Measurements from ENCODE around the gene PPIL6.

Gene PPIL6

DNA sequence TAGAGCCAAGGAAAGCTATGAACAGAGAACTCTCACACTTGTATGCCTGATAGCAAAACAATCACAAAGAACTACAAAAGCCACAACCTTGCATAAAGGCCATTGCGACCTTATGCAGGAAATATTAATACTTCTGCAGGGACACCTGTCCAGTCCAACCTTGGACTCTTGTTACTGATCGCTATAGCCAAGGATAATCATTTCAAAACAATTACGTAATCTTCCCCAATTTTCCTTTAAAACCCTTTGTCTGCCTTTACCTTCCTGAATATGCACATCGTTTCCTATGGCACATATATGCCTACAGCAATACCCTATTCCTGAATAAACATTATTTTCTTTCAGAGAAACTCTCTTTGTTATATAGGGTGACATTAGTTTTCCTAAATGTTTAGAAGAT lies 22.8 kb downstream of the PPIL6 start:
- no peaks in the 10 kb centered on the region for H3K36me3 Mint-ChIP-seq
- H3K27ac Mint-ChIP-seq, result no peak overlapping the region
- H3K9me3 Mint-ChIP-seq, result peaks cover 2% of the 10 kb centered on the region
- ATAC-seq, result no peak
- no peaks in the 10 kb centered on the region for H3K4me1 Mint-ChIP-seq
- H3K4me3 Mint-ChIP-seq, result no peak overlapping the region
- no peaks in the 10 kb centered on the region for H3K27me3 Mint-ChIP-seq

DNA sequence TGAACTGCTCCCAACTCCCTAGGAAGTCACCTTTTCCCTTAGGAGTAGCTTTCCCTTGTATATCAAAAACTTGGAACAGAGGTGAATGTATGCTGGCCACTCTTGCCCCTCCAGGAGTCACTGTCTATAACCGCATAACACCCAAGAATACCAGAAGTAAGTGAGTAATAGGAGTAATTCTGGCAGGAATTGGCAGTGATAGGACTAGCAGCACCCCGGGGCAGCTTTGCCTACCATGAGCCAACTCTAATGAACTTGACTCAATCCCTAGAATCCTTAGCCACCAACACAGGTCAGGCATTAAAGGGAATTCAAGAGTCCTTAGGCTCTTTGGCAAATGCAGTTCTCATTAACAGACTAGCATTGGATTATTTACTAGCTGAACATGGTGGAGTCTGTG lies 29.4 kb downstream of the PPIL6 start:
- H3K9me3 Mint-ChIP-seq, result peaks cover 2% of the 10 kb centered on the region
- H3K4me1 Mint-ChIP-seq, result no peaks in the 10 kb centered on the region
- no peak overlapping the region for H3K4me3 Mint-ChIP-seq
- H3K27ac Mint-ChIP-seq, result no peak overlapping the region
- H3K27me3 Mint-ChIP-seq, result no peaks in the 10 kb centered on the region
- ATAC-seq, result no peak
- H3K36me3 Mint-ChIP-seq, result peaks cover 4% of the 10 kb centered on the region

DNA sequence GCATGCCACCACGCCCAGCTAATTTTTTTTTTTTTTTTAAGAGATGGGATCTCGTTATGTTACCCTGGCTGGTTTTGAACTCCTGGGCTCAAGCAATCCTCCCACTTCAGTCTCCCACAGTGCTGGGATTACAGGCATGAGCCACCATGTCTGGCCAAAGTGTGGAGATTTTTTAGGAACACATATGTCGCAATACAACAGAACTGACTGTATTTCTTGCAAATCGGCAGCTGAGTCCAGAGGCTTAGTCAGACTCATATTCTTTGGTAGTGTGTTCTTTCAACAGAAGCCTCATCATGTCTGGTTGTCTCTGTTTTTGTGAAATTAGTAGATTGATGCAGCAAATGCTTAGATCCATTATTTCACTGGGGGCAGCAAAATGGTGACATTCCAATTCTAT lies 34.2 kb downstream of the PPIL6 start:
- no peak for ATAC-seq
- peaks cover 4% of the 10 kb centered on the region for H3K36me3 Mint-ChIP-seq
- H3K4me1 Mint-ChIP-seq, result no peaks in the 10 kb centered on the region
- H3K27ac Mint-ChIP-seq, result no peak overlapping the region
- H3K4me3 Mint-ChIP-seq, result no peak overlapping the region
- H3K9me3 Mint-ChIP-seq, result no peaks in the 10 kb centered on the region
- no peaks in the 10 kb centered on the region for H3K27me3 Mint-ChIP-seq

DNA sequence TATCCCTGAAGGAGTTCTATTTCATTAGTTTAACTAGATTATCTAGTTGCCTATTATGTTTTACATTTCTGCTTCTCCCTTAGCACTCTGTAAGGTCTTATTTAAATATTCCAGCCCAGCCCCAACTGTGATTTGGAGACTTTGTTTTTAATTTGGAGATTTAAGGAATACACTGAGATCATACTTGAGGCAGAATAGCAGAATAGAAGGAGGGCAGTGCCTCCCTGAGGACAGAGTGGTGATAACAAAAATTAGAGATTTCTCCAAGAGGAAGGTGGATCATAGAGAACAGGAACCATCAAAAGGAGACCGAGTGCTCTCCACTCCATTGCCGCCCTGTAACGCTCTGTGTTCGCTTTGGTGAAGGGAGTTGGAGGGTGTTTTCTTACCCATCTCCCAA lies 43.4 kb downstream of the PPIL6 start:
- no peak overlapping the region for H3K27ac Mint-ChIP-seq
- no peak for ATAC-seq
- no peaks in the 10 kb centered on the region for H3K36me3 Mint-ChIP-seq
- H3K4me1 Mint-ChIP-seq, result no peaks in the 10 kb centered on the region
- H3K9me3 Mint-ChIP-seq, result no peaks in the 10 kb centered on the region
- H3K4me3 Mint-ChIP-seq, result no peak overlapping the region
- no peaks in the 10 kb centered on the region for H3K27me3 Mint-ChIP-seq

DNA sequence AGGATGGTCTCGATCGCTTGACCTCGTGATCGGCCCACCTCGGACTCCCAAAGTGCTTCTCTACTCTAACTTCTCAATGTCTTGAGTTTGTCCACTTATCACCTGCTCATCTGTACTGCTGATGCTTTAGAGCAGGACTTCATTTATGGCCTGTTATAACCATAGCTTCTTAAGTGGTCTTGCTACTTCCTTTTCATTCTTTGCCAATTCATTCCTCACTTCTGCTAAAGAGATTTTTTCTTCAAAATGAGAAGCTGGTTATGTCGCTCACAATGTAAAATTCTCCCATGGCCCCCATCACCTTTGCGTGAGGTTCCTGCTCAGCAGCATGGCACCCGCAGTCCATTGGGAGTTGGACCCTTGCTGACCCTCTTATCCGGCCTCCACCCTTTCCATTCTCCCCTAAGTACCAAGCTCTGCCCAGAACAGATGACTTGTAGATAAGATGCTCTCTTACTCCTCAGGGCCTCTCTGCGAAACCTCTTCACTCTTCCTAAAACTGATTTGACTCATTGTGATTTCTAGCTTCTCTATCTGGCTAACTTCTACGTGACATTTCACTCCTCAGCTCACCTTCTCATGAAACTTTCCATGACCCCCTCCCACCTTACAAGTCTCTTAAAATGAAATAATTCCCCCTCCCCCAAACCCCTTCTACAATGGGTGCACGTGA lies 44.2 kb downstream of the PPIL6 start:
- no peaks in the 10 kb centered on the region for H3K9me3 Mint-ChIP-seq
- no peak overlapping the region for H3K27ac Mint-ChIP-seq

DNA sequence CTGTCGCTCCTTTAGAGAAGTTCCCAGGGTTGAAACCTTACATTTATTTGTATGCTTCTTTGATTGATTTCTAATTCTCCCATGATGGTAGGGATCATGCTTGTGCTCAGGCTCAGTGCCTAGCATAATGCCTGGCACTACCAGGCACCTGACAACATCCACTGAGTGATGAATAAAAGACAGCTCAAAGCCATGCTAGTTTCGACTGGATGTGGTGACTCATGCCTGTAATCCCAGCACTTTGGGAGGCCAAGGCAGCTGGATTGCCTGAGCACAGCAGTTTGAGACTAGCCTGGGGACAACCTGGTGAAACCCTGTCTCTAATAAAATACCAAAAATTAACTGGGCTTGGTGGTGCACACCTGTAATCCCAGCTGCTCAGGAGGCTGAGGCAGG lies 46.5 kb downstream of the PPIL6 start:
- H3K27ac Mint-ChIP-seq, result no peak overlapping the region
- no peak overlapping the region for H3K4me3 Mint-ChIP-seq
- no peaks in the 10 kb centered on the region for H3K36me3 Mint-ChIP-seq
- H3K9me3 Mint-ChIP-seq, result no peaks in the 10 kb centered on the region
- ATAC-seq, result no peak
- H3K4me1 Mint-ChIP-seq, result no peaks in the 10 kb centered on the region
- H3K27me3 Mint-ChIP-seq, result no peaks in the 10 kb centered on the region

More for the DNA sequence above, 44.2 kb downstream of the PPIL6 start:
- Mint-ChIP-seq H3K4me1 (no peaks in the 10 kb centered on the region), H3K27me3 (no peaks in the 10 kb centered on the region), H3K36me3 (no peaks in the 10 kb centered on the region), H3K4me3 (no peak overlapping the region)
- ATAC-seq, result no peak

DNA sequence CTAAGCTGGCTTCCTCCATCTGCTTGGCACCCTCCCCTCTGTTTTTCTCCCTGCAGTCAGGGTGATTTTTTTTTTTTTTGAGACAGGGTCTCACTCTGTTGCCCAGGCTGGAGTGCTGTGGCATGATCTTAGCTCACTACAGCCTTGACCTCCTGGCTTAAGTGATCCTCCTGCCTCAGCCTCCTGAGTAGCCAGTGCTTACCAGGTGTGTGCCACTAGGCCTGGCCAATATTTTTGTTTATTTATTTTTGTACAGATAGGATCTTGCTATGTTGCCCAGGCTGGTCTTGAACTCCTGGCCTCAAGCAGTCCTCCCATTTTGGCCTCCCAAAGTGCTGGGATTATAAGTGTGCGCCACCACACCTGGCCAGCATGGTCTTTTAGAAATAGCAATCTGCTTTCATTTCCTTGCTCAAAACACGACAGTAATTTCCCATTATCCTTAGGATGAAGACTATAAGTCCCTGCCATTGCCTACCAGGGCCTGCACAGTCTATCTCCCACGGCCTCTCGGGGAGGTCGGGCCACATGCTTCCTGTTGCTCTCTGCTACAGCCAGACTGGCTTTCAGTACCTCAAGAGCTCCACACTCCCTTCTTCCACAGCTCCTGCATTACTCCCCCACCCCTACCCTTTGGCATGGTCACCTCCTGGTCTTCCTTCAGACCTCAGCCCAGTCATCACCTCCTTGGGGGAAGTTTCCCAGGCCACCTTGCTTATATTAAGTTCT lies 47.1 kb downstream of the PPIL6 start:
- H3K4me1 Mint-ChIP-seq, result no peaks in the 10 kb centered on the region
- ATAC-seq, result no peak

DNA sequence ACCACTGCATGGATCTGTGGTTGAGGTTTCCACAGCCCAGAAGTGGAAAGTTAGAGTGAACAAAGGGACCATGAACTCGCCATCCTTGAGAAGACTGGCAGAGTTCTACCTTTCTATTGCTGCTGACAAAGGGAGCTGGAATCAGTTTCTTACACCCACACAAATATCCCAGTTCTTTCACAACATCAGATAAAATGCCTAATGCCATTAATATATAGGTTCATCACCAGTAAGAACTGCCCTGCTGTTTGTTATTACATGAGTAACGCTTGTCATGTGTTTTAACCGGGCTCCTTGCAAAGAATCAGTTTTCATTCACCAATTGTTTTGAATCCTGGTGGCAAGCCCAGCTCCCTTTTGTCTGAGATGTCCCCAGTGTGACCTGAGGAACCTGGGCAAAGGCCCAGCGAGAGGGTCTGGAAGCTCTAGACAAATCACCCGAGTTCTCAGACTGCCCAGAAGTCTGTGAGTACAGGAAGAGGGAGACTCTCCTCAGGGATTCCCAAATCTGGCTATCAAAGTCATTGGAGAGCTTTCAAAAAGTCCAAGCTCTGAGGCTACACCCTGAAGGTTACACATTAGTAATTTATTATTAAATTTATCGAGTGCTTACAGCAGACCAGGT lies 50.7 kb downstream of the PPIL6 start:
- H3K4me3 Mint-ChIP-seq, result no peak overlapping the region
- H3K36me3 Mint-ChIP-seq, result no peaks in the 10 kb centered on the region
- H3K4me1 Mint-ChIP-seq, result no peaks in the 10 kb centered on the region
- no peak for ATAC-seq
- H3K27ac Mint-ChIP-seq, result no peak overlapping the region
- H3K9me3 Mint-ChIP-seq, result no peaks in the 10 kb centered on the region
- H3K27me3 Mint-ChIP-seq, result no peaks in the 10 kb centered on the region

More for the DNA sequence above, 47.1 kb downstream of the PPIL6 start:
- Mint-ChIP-seq H3K9me3 (no peaks in the 10 kb centered on the region), H3K27ac (no peak overlapping the region), H3K36me3 (no peaks in the 10 kb centered on the region), H3K27me3 (no peaks in the 10 kb centered on the region), H3K4me3 (no peak overlapping the region)

DNA sequence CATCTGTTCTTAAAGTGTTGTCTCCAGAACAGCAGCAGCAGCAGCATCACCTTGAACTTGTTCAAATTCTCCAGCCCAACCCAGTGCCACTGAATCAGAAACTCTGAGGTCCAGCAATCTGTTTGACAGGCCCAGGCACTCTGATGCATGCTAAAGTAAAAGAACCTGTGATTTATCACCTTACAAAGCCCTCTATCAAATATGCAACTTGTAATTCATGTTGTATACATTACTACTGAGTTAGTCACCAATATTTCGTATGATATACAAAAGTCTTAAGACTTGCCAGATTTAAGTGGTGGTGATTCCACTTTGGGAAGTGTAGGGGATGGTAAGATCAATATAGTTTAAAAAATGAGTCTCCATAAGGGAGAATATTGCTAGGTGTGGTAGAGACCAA lies 52.2 kb downstream of the PPIL6 start:
- H3K27me3 Mint-ChIP-seq, result no peaks in the 10 kb centered on the region
- H3K4me3 Mint-ChIP-seq, result no peak overlapping the region
- H3K4me1 Mint-ChIP-seq, result no peaks in the 10 kb centered on the region
- peak overlapping the region; percentile 9 for H3K27ac Mint-ChIP-seq
- no peak for ATAC-seq
- no peaks in the 10 kb centered on the region for H3K9me3 Mint-ChIP-seq
- no peaks in the 10 kb centered on the region for H3K36me3 Mint-ChIP-seq

DNA sequence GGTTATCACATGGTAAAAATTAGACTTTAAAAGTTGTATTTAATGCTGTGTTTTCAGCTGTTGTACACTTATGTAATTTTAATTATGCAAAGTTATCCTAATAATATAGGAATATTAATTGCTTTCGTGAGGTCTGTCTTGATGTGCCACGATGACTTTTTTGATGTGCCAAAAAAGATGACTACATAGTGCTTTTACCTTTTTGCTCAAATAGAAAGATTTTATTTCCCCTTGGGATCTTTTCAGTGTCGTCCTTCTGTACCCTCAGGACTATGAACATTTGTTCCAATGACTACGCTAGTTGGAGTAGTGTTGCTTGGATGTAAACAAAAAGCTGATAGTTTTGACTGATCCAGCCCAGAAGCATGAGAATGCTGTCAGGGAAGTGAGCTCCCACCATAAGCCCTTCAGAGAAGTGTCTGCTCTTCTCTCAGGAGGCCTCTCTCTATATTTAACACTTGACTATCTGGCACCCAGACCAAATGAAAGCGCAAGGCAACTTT lies 56.9 kb downstream of the PPIL6 start:
- H3K4me3 Mint-ChIP-seq, result peak overlapping the region; percentile 98
- peaks cover 22% of the 10 kb centered on the region for H3K36me3 Mint-ChIP-seq
- H3K4me1 Mint-ChIP-seq, result peaks cover 29% of the 10 kb centered on the region
- H3K9me3 Mint-ChIP-seq, result no peaks in the 10 kb centered on the region
- H3K27ac Mint-ChIP-seq, result peak overlapping the region; percentile 100
- ATAC-seq, result no peak
- no peaks in the 10 kb centered on the region for H3K27me3 Mint-ChIP-seq

DNA sequence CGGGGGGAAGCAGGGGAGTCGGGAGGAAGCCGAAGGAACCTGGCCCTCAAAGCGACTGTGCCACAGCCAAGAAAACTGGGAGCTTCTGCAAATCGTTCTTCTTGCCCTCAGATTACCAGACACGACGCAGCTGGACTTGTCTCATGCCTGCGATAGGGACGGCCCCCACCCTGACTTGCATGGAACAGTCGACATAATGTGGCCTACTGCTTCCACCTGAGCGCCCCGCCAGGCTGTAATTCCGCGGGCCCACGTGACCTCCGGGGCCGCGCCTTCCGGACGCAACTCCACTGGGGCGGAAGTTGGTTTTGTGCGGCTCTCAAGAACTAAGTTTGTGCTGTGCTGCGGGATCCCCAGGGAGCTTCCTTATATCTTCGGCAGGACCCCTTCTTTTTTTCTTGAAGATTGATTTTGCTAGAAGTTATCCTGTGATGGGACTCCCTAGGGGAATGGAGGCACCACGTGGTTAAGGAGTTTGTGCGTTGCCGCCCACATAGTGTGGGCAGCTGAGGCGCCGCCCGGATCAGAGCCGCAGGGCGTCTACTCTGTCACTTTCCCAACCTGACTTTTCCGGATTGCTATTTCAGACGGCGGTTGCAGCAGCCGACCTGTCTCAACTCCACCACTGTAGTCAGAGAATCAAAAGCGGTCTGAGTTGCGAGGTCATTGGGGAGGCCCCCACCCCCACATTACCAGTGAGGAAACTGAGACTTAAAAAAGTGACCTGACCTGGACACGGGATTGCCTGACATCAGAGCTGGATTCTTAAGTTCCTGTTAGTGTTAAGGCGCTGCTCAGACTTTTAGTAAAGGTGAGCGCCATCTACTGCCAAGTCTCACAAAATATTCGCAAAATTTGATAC lies 57.6 kb downstream of the PPIL6 start:
- Mint-ChIP-seq H3K27ac (peak overlapping the region; percentile 100), H3K4me1 (peaks cover 36% of the 10 kb centered on the region), H3K9me3 (no peaks in the 10 kb centered on the region), H3K36me3 (peaks cover 28% of the 10 kb centered on the region), H3K4me3 (peak overlapping the region; percentile 98), H3K27me3 (no peaks in the 10 kb centered on the region)
- peak; percentile 89 for ATAC-seq

DNA sequence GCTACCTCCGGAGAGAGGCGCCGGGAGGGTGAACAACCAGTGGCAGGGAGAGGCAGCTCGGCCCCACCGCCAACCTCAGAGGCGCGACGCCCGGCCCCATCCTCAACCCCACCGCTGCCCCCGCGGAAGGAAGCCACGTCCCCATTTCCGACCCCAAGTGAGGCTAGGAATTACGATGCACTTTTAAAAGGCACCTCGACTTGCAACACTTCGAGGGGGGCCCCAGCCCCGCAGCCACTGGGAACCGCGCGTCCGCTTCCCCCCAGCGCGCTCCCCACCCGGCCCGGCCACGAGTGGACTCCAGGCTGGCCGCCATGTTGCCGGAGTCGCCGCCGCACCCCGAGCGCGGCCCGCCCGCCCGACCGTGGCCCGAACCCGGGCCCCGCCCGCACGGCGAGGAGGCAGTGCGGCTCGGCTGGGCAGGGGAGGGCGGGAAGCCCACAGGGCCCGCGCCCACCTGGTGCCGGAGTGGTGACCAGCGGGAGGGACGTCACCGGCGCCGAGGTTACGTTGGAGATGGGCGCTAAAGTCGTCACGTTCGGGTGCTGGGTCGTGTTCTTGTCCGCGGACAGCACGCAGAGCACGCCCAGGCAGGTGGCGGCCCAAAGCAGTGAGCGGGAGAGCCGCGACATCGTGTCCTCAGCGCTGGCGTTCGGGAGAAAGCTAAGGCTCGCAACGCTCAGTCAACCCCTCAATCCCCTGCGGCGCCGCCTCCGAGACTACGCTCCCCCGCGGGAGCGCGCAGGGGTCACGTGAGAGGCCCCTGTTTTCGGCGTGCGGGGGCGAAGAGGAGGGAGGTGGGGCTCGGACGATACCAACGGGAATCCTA lies 58.5 kb downstream of the PPIL6 start, which contains the start of gene CD164:
Gene CD164 (minus strand): TSS at position 721 of the 829 bp plus-strand sequence. CDS start 89 bp downstream, at position 632.
- H3K27ac Mint-ChIP-seq, result peak within 1 kb of the TSS; percentile 100
- H3K9me3 Mint-ChIP-seq, result no peaks in the 10 kb centered on the region
- H3K27me3 Mint-ChIP-seq, result no peaks in the 10 kb centered on the region
- H3K4me1 Mint-ChIP-seq, result peaks cover 37% of the 10 kb centered on the region
- peak within 1 kb of the TSS; percentile 98 for H3K4me3 Mint-ChIP-seq
- peak; percentile 82 for ATAC-seq
- H3K36me3 Mint-ChIP-seq, result peaks cover 32% of the 10 kb centered on the region

DNA sequence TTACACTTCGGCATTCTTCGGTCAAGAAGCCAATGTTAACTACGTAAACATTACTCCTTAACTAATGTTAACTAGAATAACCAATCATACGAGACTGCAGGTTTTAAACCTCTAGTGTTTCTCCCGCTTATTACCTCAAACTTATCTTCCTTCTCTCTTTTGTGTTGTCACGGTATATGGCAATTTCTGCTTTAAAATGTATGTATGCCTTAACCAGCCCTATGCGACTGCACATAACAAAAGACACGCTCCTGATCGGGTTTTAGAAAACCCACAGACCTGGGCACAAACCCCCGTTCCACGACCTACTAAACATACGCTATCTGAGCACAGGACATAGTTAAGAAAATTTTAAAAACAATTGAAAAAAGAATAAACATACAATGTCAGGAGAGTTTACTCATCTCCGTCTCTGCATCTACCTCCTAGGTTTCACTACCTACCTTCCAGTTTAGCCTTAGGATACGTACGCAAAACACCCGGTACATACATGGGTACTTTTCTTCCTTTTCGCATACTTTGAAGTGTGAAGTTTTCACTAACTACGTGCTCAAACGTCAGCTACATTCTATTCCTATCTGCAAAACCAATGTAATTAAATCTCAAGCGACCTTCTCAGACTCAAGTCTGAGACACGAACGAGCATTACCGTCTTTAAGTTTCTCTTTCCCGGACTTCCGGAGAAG lies 59.2 kb downstream of the PPIL6 start:
- H3K4me1 Mint-ChIP-seq, result peaks cover 40% of the 10 kb centered on the region

DNA sequence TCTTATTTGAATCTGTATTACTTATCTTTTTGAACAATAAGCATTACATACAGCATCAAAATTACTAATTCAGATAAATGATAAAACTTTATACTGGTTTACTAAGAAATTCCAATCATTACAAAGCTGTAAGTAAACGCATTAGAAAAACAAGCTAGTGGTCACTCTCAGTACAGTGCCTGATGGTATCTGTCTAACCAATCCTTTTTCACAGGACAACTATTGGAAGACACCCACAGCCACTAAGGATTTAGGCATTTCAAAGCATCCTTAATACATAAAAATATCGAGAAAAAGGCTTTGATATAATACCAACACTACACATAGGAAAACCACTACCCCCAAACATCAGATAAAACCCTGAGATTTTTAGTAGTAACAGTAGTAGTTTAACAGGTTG lies 60.7 kb downstream of the PPIL6 start:
- Mint-ChIP-seq H3K9me3 (no peaks in the 10 kb centered on the region), H3K27me3 (no peaks in the 10 kb centered on the region), H3K4me3 (peak overlapping the region; percentile 98), H3K27ac (peak overlapping the region; percentile 100), H3K36me3 (peaks cover 45% of the 10 kb centered on the region), H3K4me1 (peaks cover 50% of the 10 kb centered on the region)
- ATAC-seq, result no peak

More for the DNA sequence above, 59.2 kb downstream of the PPIL6 start:
- no peaks in the 10 kb centered on the region for H3K27me3 Mint-ChIP-seq
- H3K27ac Mint-ChIP-seq, result peak overlapping the region; percentile 100
- no peak for ATAC-seq
- peaks cover 34% of the 10 kb centered on the region for H3K36me3 Mint-ChIP-seq
- H3K4me3 Mint-ChIP-seq, result peak overlapping the region; percentile 98
- no peaks in the 10 kb centered on the region for H3K9me3 Mint-ChIP-seq

All from stimulated activated memory B cell treated with anti-CD40 and anti-IgM and Interleukin-4, amounts not matched to agents 10 μg/mL and 1 μg/mL and 100 μg/mL, for 72 hours (primary cell).